Measurements from ENCODE around the gene PAQR3.

Gene PAQR3

DNA sequence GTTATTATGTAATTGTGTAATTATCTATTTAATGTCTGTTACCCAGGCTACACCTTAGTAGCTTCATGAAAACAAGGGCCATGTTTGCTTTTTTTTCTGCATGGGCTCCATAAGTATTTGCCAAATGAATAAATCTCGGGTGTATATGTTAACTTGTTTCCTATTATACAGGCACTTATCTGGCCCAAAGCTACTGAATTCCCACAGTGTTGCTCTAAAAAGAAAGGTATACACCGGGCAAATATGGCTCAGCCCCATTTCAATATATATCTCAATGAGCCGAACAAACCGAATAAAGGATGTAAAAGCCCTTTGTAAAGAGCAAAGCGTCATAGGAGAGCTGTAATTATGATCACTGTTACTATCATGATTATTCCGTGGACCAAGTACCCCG, 767 bp downstream of the PAQR3 start:
- Histone ChIP-seq H3K4me3 (ENCODE audit: low read depth, low read length) (peak overlapping the region; percentile 54), H3K9me3 (ENCODE audit: control insufficient read depth, insufficient read depth, low read depth, low read length) (no peaks in the 10 kb centered on the region), H3K4me1 (ENCODE audit: control insufficient read depth, insufficient read depth, low read length) (0 out of 2 replicates have a peak, but pooled peaks cover 5% of the 10 kb centered on the region), H3K27ac (ENCODE audit: extremely low read depth, low read depth, low read length) (no peak overlapping the region; the same call in 1 of the 2 replicates), H3K36me3 (ENCODE audit: control insufficient read depth in 2 of 2, insufficient read depth in 1 of 2, low read length in 2 of 2) (peaks cover 0 to 5% of the 10 kb centered on the region in 2 experiments; a peak in 1 of 3 replicates)
- TF ChIP-seq ZNF335 (tag by site-specific recombination; conservative IDR thresholded peaks at IDR 0.05) = peak; percentile 70; the same call in 1 of the 2 replicates
- TF ChIP-seq, protein P1, sequence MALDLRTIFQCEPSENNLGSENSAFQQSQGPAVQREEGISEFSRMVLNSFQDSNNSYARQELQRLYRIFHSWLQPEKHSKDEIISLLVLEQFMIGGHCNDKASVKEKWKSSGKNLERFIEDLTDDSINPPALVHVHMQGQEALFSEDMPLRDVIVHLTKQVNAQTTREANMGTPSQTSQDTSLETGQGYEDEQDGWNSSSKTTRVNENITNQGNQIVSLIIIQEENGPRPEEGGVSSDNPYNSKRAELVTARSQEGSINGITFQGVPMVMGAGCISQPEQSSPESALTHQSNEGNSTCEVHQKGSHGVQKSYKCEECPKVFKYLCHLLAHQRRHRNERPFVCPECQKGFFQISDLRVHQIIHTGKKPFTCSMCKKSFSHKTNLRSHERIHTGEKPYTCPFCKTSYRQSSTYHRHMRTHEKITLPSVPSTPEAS (tag by site-specific recombination; IDR thresholded peaks at IDR 0.05) = no peak
- CTCF ChIA-PET = interaction anchor here (0.6 to 2.1 kb wide), 4 partner anchors 13 to 1277 kb away, joined by 4 to 5 read pairs (median 4); no protein-coding TSS in a partner anchor
- POLR2A ChIA-PET = no interaction called here

DNA sequence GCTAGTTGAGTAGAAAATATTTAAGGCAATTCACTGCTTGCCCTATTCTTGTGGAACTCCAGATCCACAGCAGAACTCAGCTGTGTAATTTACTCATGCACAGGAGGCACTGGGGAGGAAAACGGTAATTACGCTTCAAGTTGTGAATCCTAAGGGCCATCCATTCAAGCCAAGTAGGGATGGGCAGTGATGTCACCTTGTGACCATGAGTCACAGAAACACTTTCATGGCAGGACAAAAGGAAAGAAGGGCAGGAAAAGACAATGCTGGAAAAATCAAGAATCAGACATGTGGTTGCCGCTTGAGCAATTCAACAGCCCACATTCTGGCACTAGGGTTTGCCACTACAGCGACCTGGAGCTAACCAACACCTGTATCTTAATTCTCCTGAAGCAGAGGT, 1.4 kb downstream of the PAQR3 start:
- POLR2A ChIA-PET = no interaction called here

More for the DNA sequence above, 1.4 kb downstream of the PAQR3 start:
- Histone ChIP-seq H3K9me3 (ENCODE audit: control insufficient read depth, insufficient read depth, low read depth, low read length) (no peaks in the 10 kb centered on the region), H3K27ac (ENCODE audit: extremely low read depth, low read depth, low read length) (no peak overlapping the region), H3K36me3 (ENCODE audit: control insufficient read depth in 2 of 2, insufficient read depth in 1 of 2, low read length in 2 of 2) (peaks cover 0 to 10% of the 10 kb centered on the region in 2 experiments; a peak in 1 of 3 replicates), H3K4me3 (ENCODE audit: low read depth, low read length) (no peak overlapping the region), H3K4me1 (ENCODE audit: control insufficient read depth, insufficient read depth, low read length) (0 out of 2 replicates have a peak, but pooled peaks cover 5% of the 10 kb centered on the region)
- TF ChIP-seq ZNF24 (tag by site-specific recombination; IDR thresholded peaks at IDR 0.05) (no peak), ZNF677 (tag by site-specific recombination; IDR thresholded peaks at IDR 0.05) (no peak), SP7 (tag by site-specific recombination; IDR thresholded peaks at IDR 0.05) (0 out of 2 replicates have a peak, but pooled peaks have one; percentile 34), KLF10 (tag by site-specific recombination; IDR thresholded peaks at IDR 0.05) (no peak), HOXD13 (CRISPR knock-in tag; IDR thresholded peaks at IDR 0.05; ENCODE audit: borderline replicate concordance) (no peak), SALL2 (tag by site-specific recombination; IDR thresholded peaks at IDR 0.05; ENCODE audit: borderline replicate concordance) (no peak), SP3 (tag by site-specific recombination; IDR thresholded peaks at IDR 0.05) (no peak), WT1 (tag by site-specific recombination; IDR thresholded peaks at IDR 0.05) (peak; percentile 46), ZNF184 (tag by site-specific recombination; IDR thresholded peaks at IDR 0.05) (no peak), ZNF350 (tag by site-specific recombination; IDR thresholded peaks at IDR 0.05) (no peak), ZNF169 (tag by site-specific recombination; IDR thresholded peaks at IDR 0.05) (no peak), ZNF37A (tag by site-specific recombination; IDR thresholded peaks at IDR 0.05) (no peak), SCRT2 (tag by site-specific recombination; IDR thresholded peaks at IDR 0.05) (no peak), BCL11B (tag by site-specific recombination; IDR thresholded peaks at IDR 0.05; ENCODE audit: low read depth) (no peak), ZNF585B (tag by site-specific recombination; IDR thresholded peaks at IDR 0.05) (no peak), ZNF629 (tag by site-specific recombination; IDR thresholded peaks at IDR 0.05) (peak; percentile 12; the same call in 1 of the 2 replicates), GLI2 (tag by site-specific recombination; IDR thresholded peaks at IDR 0.05; ENCODE audit: borderline replicate concordance, low read depth) (no peak), ZNF544 (tag by site-specific recombination; IDR thresholded peaks at IDR 0.05) (no peak), ZNF366 (tag by site-specific recombination; conservative IDR thresholded peaks at IDR 0.05) (0 out of 2 replicates have a peak, but pooled peaks have one; percentile 12), ZNF248 (tag by site-specific recombination; IDR thresholded peaks at IDR 0.05) (no peak), ZFP37 (tag by site-specific recombination; IDR thresholded peaks at IDR 0.05) (no peak), ZNF837 (tag by site-specific recombination; IDR thresholded peaks at IDR 0.05) (no peak)
- TF ChIP-seq, protein P2, sequence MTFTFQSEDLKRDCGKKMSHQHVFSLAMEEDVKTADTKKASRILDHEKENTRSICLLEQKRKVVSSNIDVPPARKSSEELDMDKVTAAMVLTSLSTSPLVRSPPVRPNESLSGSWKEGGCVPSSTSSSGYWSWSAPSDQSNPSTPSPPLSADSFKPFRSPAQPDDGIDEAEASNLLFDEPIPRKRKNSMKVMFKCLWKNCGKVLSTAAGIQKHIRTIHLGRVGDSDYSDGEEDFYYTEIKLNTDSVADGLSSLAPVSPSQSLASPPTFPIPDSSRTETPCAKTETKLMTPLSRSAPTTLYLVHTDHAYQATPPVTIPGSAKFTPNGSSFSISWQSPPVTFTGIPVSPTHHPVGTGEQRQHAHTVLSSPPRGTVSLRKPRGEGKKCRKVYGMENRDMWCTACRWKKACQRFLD (tag by site-specific recombination; IDR thresholded peaks at IDR 0.05) = no peak
- TF ChIP-seq, protein P3, sequence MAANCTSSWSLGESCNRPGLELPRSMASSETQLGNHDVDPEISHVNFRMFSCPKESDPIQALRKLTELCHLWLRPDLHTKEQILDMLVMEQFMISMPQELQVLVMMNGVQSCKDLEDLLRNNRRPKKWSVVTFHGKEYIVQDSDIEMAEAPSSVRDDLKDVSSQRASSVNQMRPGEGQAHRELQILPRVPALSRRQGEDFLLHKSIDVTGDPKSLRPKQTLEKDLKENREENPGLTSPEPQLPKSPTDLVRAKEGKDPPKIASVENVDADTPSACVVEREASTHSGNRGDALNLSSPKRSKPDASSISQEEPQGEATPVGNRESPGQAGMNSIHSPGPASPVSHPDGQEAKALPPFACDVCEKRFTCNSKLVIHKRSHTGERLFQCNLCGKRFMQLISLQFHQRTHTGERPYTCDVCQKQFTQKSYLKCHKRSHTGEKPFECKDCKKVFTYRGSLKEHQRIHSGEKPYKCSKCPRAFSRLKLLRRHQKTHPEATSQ (tag by site-specific recombination; IDR thresholded peaks at IDR 0.05) = no peak
- TF ChIP-seq, protein P4, sequence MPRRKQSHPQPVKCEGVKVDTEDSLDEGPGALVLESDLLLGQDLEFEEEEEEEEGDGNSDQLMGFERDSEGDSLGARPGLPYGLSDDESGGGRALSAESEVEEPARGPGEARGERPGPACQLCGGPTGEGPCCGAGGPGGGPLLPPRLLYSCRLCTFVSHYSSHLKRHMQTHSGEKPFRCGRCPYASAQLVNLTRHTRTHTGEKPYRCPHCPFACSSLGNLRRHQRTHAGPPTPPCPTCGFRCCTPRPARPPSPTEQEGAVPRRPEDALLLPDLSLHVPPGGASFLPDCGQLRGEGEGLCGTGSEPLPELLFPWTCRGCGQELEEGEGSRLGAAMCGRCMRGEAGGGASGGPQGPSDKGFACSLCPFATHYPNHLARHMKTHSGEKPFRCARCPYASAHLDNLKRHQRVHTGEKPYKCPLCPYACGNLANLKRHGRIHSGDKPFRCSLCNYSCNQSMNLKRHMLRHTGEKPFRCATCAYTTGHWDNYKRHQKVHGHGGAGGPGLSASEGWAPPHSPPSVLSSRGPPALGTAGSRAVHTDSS (tag by site-specific recombination; IDR thresholded peaks at IDR 0.05) = no peak
- TF ChIP-seq, protein P5, sequence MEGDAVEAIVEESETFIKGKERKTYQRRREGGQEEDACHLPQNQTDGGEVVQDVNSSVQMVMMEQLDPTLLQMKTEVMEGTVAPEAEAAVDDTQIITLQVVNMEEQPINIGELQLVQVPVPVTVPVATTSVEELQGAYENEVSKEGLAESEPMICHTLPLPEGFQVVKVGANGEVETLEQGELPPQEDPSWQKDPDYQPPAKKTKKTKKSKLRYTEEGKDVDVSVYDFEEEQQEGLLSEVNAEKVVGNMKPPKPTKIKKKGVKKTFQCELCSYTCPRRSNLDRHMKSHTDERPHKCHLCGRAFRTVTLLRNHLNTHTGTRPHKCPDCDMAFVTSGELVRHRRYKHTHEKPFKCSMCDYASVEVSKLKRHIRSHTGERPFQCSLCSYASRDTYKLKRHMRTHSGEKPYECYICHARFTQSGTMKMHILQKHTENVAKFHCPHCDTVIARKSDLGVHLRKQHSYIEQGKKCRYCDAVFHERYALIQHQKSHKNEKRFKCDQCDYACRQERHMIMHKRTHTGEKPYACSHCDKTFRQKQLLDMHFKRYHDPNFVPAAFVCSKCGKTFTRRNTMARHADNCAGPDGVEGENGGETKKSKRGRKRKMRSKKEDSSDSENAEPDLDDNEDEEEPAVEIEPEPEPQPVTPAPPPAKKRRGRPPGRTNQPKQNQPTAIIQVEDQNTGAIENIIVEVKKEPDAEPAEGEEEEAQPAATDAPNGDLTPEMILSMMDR (tag by site-specific recombination; IDR thresholded peaks at IDR 0.05) = no peak
- CTCF ChIA-PET = interaction anchor here (0.6 to 2.1 kb wide), 3 partner anchors 13 to 1278 kb away, joined by 4 to 5 read pairs (median 4); no protein-coding TSS in a partner anchor

All from HEK293 (cell line).